DOHH2 (cell line): ENCODE data around the gene MMRN2.

Experiments used
- H3F3A ChIP-seq: fragments of 200-600 bp; sonication (generic), shearing (Covaris generic); 2 replicates; pipeline ENCODE4 v1.6.0; 2016; ENCODE audit warnings: antibody characterized with exemption, mild to moderate bottlenecking; ENCODE audit not compliant: control insufficient read depth, insufficient read depth
- H3K27ac ChIP-seq: fragments of 200-600 bp; sonication (generic); 2 replicates; pipeline ENCODE4 v1.5.1; 2014; ENCODE audit warnings: low read depth, mild to moderate bottlenecking, low read length, moderate library complexity
- H3K27me3 ChIP-seq: fragments of 200-600 bp; sonication (generic); 2 replicates; pipeline ENCODE4 v1.6.1; 2014; ENCODE audit warnings: mild to moderate bottlenecking, low read length, mixed read lengths; ENCODE audit not compliant: control insufficient read depth
- H3K36me3 ChIP-seq: fragments of 200-600 bp; sonication (generic); 2 replicates; pipeline ENCODE4 v1.6.1; 2014; ENCODE audit warnings: mild to moderate bottlenecking, low read length, moderate library complexity, mixed read lengths; ENCODE audit not compliant: control insufficient read depth
- H3K4me1 ChIP-seq: fragments of 200-600 bp; sonication (generic); 2 replicates; pipeline ENCODE4 v1.6.1; 2014; ENCODE audit warnings: mild to moderate bottlenecking, low read length, mixed read lengths; ENCODE audit not compliant: control insufficient read depth
- H3K4me2 ChIP-seq: fragments of 200-600 bp; sonication (generic); 2 replicates; pipeline ENCODE4 v1.6.0; 2014; ENCODE audit warnings: mild to moderate bottlenecking, low read length, moderate library complexity
- H3K4me3 ChIP-seq: fragments of 200-600 bp; sonication (generic); 2 replicates; pipeline ENCODE4 v1.5.1; 2014; ENCODE audit warnings: mild to moderate bottlenecking, low read length, mixed read lengths
- H3K79me2 ChIP-seq: fragments of 200-600 bp; sonication (generic); 2 replicates; pipeline ENCODE4 v1.6.1; 2014; ENCODE audit warnings: mild to moderate bottlenecking, low read length, mixed read lengths; ENCODE audit not compliant: control insufficient read depth
- H3K9me2 ChIP-seq: fragments of 200-600 bp; sonication (generic); replicated peaks from 2 replicates; pipeline ENCODE4 v1.6.1; 2014; ENCODE audit warnings: mild to moderate bottlenecking, low read length, mixed read lengths; ENCODE audit not compliant: control insufficient read depth
- H3K9me3 ChIP-seq: fragments of 200-600 bp; sonication (generic); 2 replicates; pipeline ENCODE4 v1.6.1; 2014; ENCODE audit warnings: antibody characterized with exemption, low read length, mixed read lengths; ENCODE audit not compliant: control insufficient read depth, insufficient read depth
- H4K20me1 ChIP-seq: fragments of 200-600 bp; sonication (generic); 2 replicates; pipeline ENCODE4 v1.6.0; 2014; ENCODE audit warnings: low read depth, mild to moderate bottlenecking, antibody characterized with exemption, low read length, moderate library complexity; ENCODE audit not compliant: control insufficient read depth, insufficient read depth
- EZH2phosphoT487 ChIP-seq: fragments of 200-600 bp; sonication (generic); IDR thresholded peaks from 2 replicates; pipeline ENCODE4 v1.6.1; 2017; ENCODE audit warnings: borderline replicate concordance, mild to moderate bottlenecking, antibody characterized with exemption, low read length, moderate library complexity, mixed read lengths
- TF ChIP-seq, protein P1 (sequence below): fragments of 200-600 bp; sonication (generic); IDR thresholded peaks from one replicate; pipeline ENCODE4 v1.5.1; 2014; ENCODE audit warnings: antibody characterized with exemption, mild to moderate bottlenecking, low read depth, low read length; ENCODE audit not compliant: poor library complexity, severe bottlenecking

Gene MMRN2

DNA sequence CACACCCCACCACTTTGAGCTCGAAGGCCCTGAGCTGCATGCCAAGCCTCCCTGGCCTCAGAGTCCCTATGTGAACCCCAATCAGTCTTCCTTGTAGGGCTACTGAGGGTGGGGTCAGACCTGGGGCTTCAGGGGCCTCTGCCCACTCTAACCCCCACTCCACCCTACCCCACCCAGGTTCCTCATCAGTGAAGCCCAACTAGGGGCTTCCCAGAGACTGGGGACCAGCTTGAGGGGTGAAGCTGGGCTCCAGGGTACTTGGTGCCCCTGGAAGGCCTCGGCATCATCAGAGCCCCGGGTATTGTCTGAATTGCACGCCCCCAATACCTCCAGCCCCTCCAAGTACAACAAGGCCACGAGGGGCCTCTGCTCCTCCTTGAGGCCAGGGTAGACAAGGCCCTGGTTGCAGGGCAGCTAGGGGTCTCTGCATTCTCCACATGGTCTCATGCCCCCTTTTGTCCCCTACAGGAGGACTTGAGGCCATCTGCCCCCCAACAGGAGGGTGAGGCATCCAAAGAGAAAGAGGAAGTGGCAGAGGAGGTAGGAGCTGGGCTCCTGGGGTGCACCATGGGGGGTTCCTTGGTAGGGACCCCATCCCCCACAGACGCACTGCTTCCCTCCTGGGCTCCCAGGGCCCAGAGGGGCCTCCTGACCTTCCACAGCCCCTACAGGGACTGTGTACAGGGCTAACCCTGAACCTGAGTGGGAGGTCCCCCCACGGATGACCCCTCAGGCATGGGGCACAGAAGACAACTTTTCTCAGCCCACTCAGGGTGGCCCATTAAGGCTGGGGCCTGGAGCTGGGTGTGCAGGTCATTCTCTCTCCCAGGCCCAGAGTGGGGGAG lies 4.9 kb upstream of the MMRN2 start:
- TF ChIP-seq EZH2phosphoT487: no peak
- TF ChIP-seq, protein P1, sequence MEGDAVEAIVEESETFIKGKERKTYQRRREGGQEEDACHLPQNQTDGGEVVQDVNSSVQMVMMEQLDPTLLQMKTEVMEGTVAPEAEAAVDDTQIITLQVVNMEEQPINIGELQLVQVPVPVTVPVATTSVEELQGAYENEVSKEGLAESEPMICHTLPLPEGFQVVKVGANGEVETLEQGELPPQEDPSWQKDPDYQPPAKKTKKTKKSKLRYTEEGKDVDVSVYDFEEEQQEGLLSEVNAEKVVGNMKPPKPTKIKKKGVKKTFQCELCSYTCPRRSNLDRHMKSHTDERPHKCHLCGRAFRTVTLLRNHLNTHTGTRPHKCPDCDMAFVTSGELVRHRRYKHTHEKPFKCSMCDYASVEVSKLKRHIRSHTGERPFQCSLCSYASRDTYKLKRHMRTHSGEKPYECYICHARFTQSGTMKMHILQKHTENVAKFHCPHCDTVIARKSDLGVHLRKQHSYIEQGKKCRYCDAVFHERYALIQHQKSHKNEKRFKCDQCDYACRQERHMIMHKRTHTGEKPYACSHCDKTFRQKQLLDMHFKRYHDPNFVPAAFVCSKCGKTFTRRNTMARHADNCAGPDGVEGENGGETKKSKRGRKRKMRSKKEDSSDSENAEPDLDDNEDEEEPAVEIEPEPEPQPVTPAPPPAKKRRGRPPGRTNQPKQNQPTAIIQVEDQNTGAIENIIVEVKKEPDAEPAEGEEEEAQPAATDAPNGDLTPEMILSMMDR: no peak
- H3K27ac ChIP-seq: no peak overlapping the region
- H3K36me3 ChIP-seq: no peaks in the 10 kb centered on the region
- H3K27me3 ChIP-seq: no peaks in the 10 kb centered on the region
- peaks cover 3% of the 10 kb centered on the region; the same call in 1 of the 2 replicates for H3K4me1 ChIP-seq
- no peak overlapping the region for H3K4me3 ChIP-seq
- no peaks in the 10 kb centered on the region for H3K9me2 ChIP-seq
- H3K9me3 ChIP-seq: no peaks in the 10 kb centered on the region
- H3K4me2 ChIP-seq: no peak overlapping the region
- H3K79me2 ChIP-seq: no peaks in the 10 kb centered on the region
- H4K20me1 ChIP-seq: no peaks in the 10 kb centered on the region
- H3F3A ChIP-seq: no peaks in the 10 kb centered on the region

DNA sequence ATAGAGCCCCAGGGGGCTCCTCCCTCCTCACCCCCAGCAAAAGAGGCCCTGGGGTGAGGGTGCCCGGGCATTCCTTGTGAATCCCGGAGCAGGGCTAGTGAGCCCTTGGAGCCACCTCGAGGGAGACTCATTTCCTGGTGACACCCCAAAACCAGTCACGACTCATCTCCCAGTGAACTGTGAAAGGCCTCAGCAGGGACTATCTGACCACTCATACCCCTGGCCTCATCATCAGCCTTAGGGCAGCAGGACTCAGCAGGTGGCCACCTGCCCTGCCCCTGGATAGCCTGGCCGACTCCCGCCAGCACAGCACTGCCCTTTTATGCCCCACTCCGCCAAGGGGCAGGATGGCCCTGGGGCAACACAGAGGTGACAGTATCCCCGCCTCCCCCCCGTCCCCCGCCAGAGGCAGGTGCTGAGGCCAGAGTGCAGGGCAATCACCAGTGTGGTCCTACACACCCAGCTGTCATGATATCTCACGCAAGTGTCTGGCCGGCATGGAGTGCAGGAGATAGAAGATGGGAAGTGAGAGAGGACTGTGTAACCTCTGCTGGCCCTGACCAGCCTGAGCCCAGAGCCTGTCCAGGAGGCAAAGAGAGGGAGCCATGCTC lies 4.2 kb upstream of the MMRN2 start:
- TF ChIP-seq, protein P1: no peak
- no peak for TF ChIP-seq EZH2phosphoT487
- no peaks in the 10 kb centered on the region for H3K36me3 ChIP-seq
- no peak overlapping the region for H3K4me3 ChIP-seq
- H3K4me2 ChIP-seq: no peak overlapping the region
- H3K9me2 ChIP-seq: no peaks in the 10 kb centered on the region
- no peaks in the 10 kb centered on the region for H3K27me3 ChIP-seq
- H4K20me1 ChIP-seq: no peaks in the 10 kb centered on the region
- no peaks in the 10 kb centered on the region for H3K79me2 ChIP-seq
- H3K9me3 ChIP-seq: no peaks in the 10 kb centered on the region
- H3K4me1 ChIP-seq: peaks cover 3% of the 10 kb centered on the region; the same call in 1 of the 2 replicates
- H3K27ac ChIP-seq: no peak overlapping the region
- H3F3A ChIP-seq: no peaks in the 10 kb centered on the region

DNA sequence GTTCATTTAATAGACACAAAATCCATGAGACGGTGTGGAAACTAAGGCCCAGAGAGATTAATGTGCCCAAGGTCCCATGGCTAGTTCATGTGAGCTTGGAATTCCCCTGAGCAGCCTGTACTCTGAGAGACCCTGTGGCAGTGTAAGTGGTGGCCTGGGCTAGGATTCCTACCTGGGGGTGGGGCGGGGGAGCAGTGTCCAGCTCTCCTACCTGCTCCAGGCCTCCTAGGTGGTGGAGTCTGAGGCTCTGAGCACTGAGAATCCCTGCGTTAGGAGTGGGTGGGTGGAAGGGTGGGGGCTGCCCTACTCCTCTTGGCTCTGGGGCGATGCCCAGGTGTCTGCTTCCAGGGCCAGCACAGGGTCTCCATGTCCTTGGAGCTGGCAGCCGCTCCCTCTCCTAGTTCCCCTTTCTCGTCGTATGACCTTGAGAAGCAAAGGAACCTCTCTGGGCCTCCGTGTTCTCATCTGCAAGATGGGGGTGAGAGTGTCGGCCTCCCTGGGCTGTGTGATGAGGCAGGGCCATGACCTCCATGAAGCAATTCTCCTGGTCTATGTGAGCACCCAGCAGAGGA lies 3.5 kb upstream of the MMRN2 start:
- Histone ChIP-seq H3K4me1 (no peaks in the 10 kb centered on the region), H3K4me2 (no peak overlapping the region)

More for the DNA sequence above, 3.5 kb upstream of the MMRN2 start:
- no peaks in the 10 kb centered on the region for H4K20me1 ChIP-seq
- no peak overlapping the region for H3K4me3 ChIP-seq
- H3K27ac ChIP-seq: no peak overlapping the region
- H3K27me3 ChIP-seq: no peaks in the 10 kb centered on the region
- no peaks in the 10 kb centered on the region for H3K9me3 ChIP-seq
- H3K79me2 ChIP-seq: no peaks in the 10 kb centered on the region
- no peaks in the 10 kb centered on the region for H3K9me2 ChIP-seq
- no peaks in the 10 kb centered on the region for H3F3A ChIP-seq
- H3K36me3 ChIP-seq: no peaks in the 10 kb centered on the region
- TF ChIP-seq EZH2phosphoT487: no peak
- TF ChIP-seq, protein P1: no peak
